Vagina (tissue), 2 donors: Measurements from ENCODE around the gene LRIT1.

Experiments used
- CTCF ChIP-seq, 3 experiments: fragments of 450-650 bp in 2 of 3; fragments of 200-600 bp in 1 of 3; sonication (generic) in 1 of 3; IDR thresholded peaks; one replicate each; pipeline ENCODE4 v1.5.1; 2017 to 2019; ENCODE audit warnings: antibody characterized with exemption in 3 of 3, mild to moderate bottlenecking in 2 of 3, moderate library complexity in 2 of 3
- POLR2AphosphoS5 ChIP-seq, 2 donors: sonication (generic); formaldehyde crosslinking; IDR thresholded peaks; one replicate each; pipeline ENCODE4 v1.9.0; 2017; ENCODE audit warnings: antibody characterized with exemption in 2 of 2, mild to moderate bottlenecking in 2 of 2, low read depth in 1 of 2; ENCODE audit not compliant: insufficient read depth in 1 of 2

- no peak for TF ChIP-seq CTCF (IDR thresholded peaks at IDR 0.05)
- TF ChIP-seq POLR2AphosphoS5 (IDR thresholded peaks at IDR 0.05; ENCODE audit: insufficient read depth in 1 of 2, low read depth in 1 of 2): no peak
These were observed 22.4 kb upstream of the LRIT1 start for GRCh38 chr10:84263716-84264115.
